H1 (cell line): ENCODE data around the gene PASK. TPM values are rescaled to one million over a fixed set of nuclear protein-coding genes. Genes with fewer than 3 reads are reported as not detected.

Source experiments
- CTCF ChIA-PET: fragments of 300-600 bp; sonication (Branson Sonifier 250); formaldehyde crosslinking; loops from one replicate; lab custom pipeline; 2021; ENCODE audit not compliant: partially characterized antibody; lab: Charles Lee
- POLR2A ChIA-PET: fragments of 300-600 bp; sonication (Branson Sonifier 250); formaldehyde crosslinking; loops from one replicate; lab custom pipeline; 2021; ENCODE audit warnings: inconsistent platforms; ENCODE audit not compliant: partially characterized antibody; lab: Charles Lee
- DNase-seq, 2 experiments: peaks; one replicate each; pipeline versions ENCODE4 v3.0.0 to v3.0.0-alpha.2; 2010 to 2022; ENCODE audit warnings: low spot score in 2 of 2, low read depth in 1 of 2, mixed read lengths in 1 of 2
- FAIRE-seq: peaks from 2 replicates; lab custom pipeline; 2011; peaks lifted over from hg19 to GRCh38; lab: Jason Lieb, UNC
- H2AFZ ChIP-seq: 2 replicates; pipeline ENCODE4 v1.8.1; 2012; ENCODE audit warnings: low read length, inconsistent platforms
- H2AK5ac ChIP-seq: 2 replicates; pipeline ENCODE4 v1.6.1; 2013; ENCODE audit warnings: low read depth, low read length
- H2BK120ac ChIP-seq: replicated peaks from 2 replicates; pipeline ENCODE3; 2013; ENCODE audit warnings: low read depth, low read length, inconsistent platforms
- H2BK12ac ChIP-seq: 2 replicates; pipeline ENCODE4 v1.6.1; 2013; ENCODE audit warnings: low read depth, low read length
- H2BK15ac ChIP-seq: 2 replicates; pipeline ENCODE4 v1.6.1; 2013; ENCODE audit warnings: low read length
- H2BK20ac ChIP-seq: 2 replicates; pipeline ENCODE4 v1.6.1; 2013; ENCODE audit warnings: low read length
- H2BK5ac ChIP-seq: 2 replicates; pipeline ENCODE4 v1.6.1; 2013; ENCODE audit warnings: low read depth, low read length
- H3K14ac ChIP-seq: 2 replicates; pipeline ENCODE4 v1.6.1; 2013; ENCODE audit warnings: inconsistent platforms; ENCODE audit not compliant: insufficient read length
- H3K18ac ChIP-seq: 2 replicates; pipeline ENCODE4 v1.6.1; 2013; ENCODE audit warnings: low read length; ENCODE audit errors: extremely low read depth
- H3K23ac ChIP-seq: 2 replicates; pipeline ENCODE4 v1.6.1; 2013; ENCODE audit warnings: inconsistent platforms; ENCODE audit not compliant: insufficient read length
- H3K23me2 ChIP-seq: 2 replicates; pipeline ENCODE4 v1.6.1; 2013; ENCODE audit warnings: low read depth, low read length
- H3K27ac ChIP-seq: 2 replicates; pipeline ENCODE4 v1.6.1; 2011; ENCODE audit warnings: low read depth, low read length, inconsistent platforms
- H3K27me3 ChIP-seq, 4 experiments: replicated peaks in 1 of 4; 1 replicate in 1 of 4; 2 replicates in 3 of 4; pipeline versions ENCODE4 v1.6.1 to v1.8.1; 2011 to 2013; ENCODE audit warnings: low read length in 3 of 4, mild to moderate bottlenecking in 3 of 4, inconsistent platforms in 2 of 4, mixed read lengths in 2 of 4, moderate library complexity in 1 of 4; ENCODE audit not compliant: control insufficient read depth in 3 of 4, insufficient read depth in 3 of 4; ENCODE audit errors: extremely low read depth in 1 of 4
- H3K36me3 ChIP-seq, 4 experiments: 2 replicates each; pipeline versions ENCODE4 v1.6.1 to v1.8.1; 2011 to 2013; ENCODE audit warnings: mild to moderate bottlenecking in 4 of 4, low read length in 3 of 4, moderate library complexity in 2 of 4, control low read depth in 1 of 4, inconsistent platforms in 1 of 4; ENCODE audit not compliant: insufficient read depth in 4 of 4, control insufficient read depth in 2 of 4
- H3K4ac ChIP-seq: replicated peaks from 2 replicates; pipeline ENCODE3; 2013; ENCODE audit warnings: low read length, low read depth, mixed read lengths, inconsistent platforms; ENCODE audit not compliant: insufficient read length
- H3K4me1 ChIP-seq, 4 experiments: replicated peaks in 1 of 4; 1 replicate in 1 of 4; 2 replicates in 3 of 4; pipeline versions ENCODE4 v1.6.1 to v1.8.1; 2011 to 2013; ENCODE audit warnings: low read length in 3 of 4, inconsistent platforms in 2 of 4, mixed read lengths in 1 of 4; ENCODE audit not compliant: insufficient read depth in 4 of 4, control insufficient read depth in 3 of 4
- H3K4me2 ChIP-seq, 2 experiments: 2 replicates each; pipeline versions ENCODE4 v1.6.1 to v1.8.1; 2011 to 2013; ENCODE audit warnings: low read depth in 2 of 2, low read length in 2 of 2, control low read depth in 1 of 2, inconsistent platforms in 1 of 2, mild to moderate bottlenecking in 1 of 2; ENCODE audit not compliant: insufficient read depth in 1 of 2
- H3K4me3 ChIP-seq, 4 experiments: fragments of 200-600, 300-600 bp in 1 of 4; sonication (generic), shearing (Covaris generic), sonication (Bioruptor Twin) in 1 of 4; 2 replicates each; pipeline versions ENCODE4 v1.5.1 to v1.8.1; 2011 to 2016; ENCODE audit warnings: low read length in 4 of 4, low read depth in 3 of 4, control low read depth in 2 of 4, inconsistent platforms in 2 of 4, mild to moderate bottlenecking in 2 of 4, mixed read lengths in 1 of 4, moderate library complexity in 1 of 4; ENCODE audit not compliant: insufficient read depth in 2 of 4; ENCODE audit errors: extremely low read depth in 1 of 4
- H3K56ac ChIP-seq: replicated peaks from 2 replicates; pipeline ENCODE3; 2013; ENCODE audit warnings: low read depth, mild to moderate bottlenecking, mixed read lengths, low read length, inconsistent platforms; ENCODE audit not compliant: insufficient read length
- H3K79me1 ChIP-seq: 2 replicates; pipeline ENCODE4 v1.6.1; 2013; ENCODE audit warnings: low read depth, low read length, control low read depth
- H3K79me2 ChIP-seq, 2 experiments: 2 replicates each; pipeline versions ENCODE4 v1.6.1 to v1.8.1; 2012 to 2013; ENCODE audit warnings: low read length in 2 of 2, mild to moderate bottlenecking in 2 of 2, inconsistent platforms in 1 of 2; ENCODE audit not compliant: insufficient read depth in 2 of 2, control insufficient read depth in 1 of 2
- H3K9ac ChIP-seq, 4 experiments: replicated peaks in 1 of 4; 1 replicate in 1 of 4; 2 replicates in 3 of 4; pipeline versions ENCODE4 v1.6.1 to v1.8.1; 2011 to 2013; ENCODE audit warnings: low read depth in 3 of 4, low read length in 3 of 4, control low read depth in 2 of 4, mild to moderate bottlenecking in 2 of 4, moderate library complexity in 2 of 4, inconsistent platforms in 1 of 4; ENCODE audit errors: extremely low read depth in 1 of 4
- H3K9me3 ChIP-seq, 2 experiments: 2 replicates each; pipeline versions ENCODE4 v1.6.1 to v1.8.1; 2012 to 2013; ENCODE audit warnings: mild to moderate bottlenecking in 2 of 2, moderate library complexity in 2 of 2, control low read depth in 1 of 2, inconsistent platforms in 1 of 2, low read depth in 1 of 2, low read length in 1 of 2, mixed read lengths in 1 of 2; ENCODE audit not compliant: insufficient read depth in 2 of 2
- H4K20me1 ChIP-seq, 2 experiments: replicated peaks in 1 of 2; 2 replicates each; pipeline versions ENCODE3 to v1.8.1; 2011 to 2013; ENCODE audit warnings: inconsistent platforms in 2 of 2, low read length in 2 of 2, mild to moderate bottlenecking in 1 of 2; ENCODE audit not compliant: insufficient read depth in 2 of 2, control insufficient read depth in 1 of 2
- H4K5ac ChIP-seq: 2 replicates; pipeline ENCODE4 v1.6.1; 2013; ENCODE audit warnings: low read length, low read depth, mixed read lengths, inconsistent platforms; ENCODE audit not compliant: insufficient read length
- H4K8ac ChIP-seq: 2 replicates; pipeline ENCODE4 v1.8.0; 2013; ENCODE audit warnings: mild to moderate bottlenecking, moderate library complexity, low read length, inconsistent platforms; ENCODE audit not compliant: insufficient read depth; ENCODE audit errors: extremely low read depth
- H4K91ac ChIP-seq: replicated peaks from 2 replicates; pipeline ENCODE3; 2013; ENCODE audit warnings: low read length, mixed read lengths, inconsistent platforms; ENCODE audit not compliant: insufficient read length
- BCL11A ChIP-seq, 2 experiments: IDR thresholded peaks; one replicate each; pipeline ENCODE4 v1.6.1; 2011; ENCODE audit warnings: low read depth in 2 of 2, low read length in 2 of 2, mild to moderate bottlenecking in 2 of 2
- BRCA1 ChIP-seq: IDR thresholded peaks from 2 replicates; pipeline ENCODE4 v1.6.1; 2012; ENCODE audit warnings: low read depth, low read length, improper control_type of control experiment
- CBX5 ChIP-seq: fragments of 300-800, 300-1000 bp; sonication (generic); IDR thresholded peaks from 2 replicates; pipeline ENCODE4 v1.7.1; 2016; ENCODE audit warnings: antibody characterized with exemption, low read length, low read depth
- CBX8 ChIP-seq: fragments of 300-800, 300-1000 bp; sonication (generic); IDR thresholded peaks from 2 replicates; pipeline ENCODE4 v1.7.1; 2016; ENCODE audit warnings: low read depth, low read length, borderline replicate concordance
- CHD2 ChIP-seq: IDR thresholded peaks from 2 replicates; pipeline ENCODE4 v1.6.1; 2012; ENCODE audit warnings: low read length, improper control_type of control experiment
- E2F6 ChIP-seq: IDR thresholded peaks from 2 replicates; pipeline ENCODE4 v1.6.1; 2012; ENCODE audit warnings: inconsistent platforms
- KDM1A ChIP-seq: fragments of 200-600, 300-600 bp; sonication (generic); IDR thresholded peaks from 2 replicates; pipeline ENCODE4 v1.7.1; 2016; ENCODE audit warnings: mild to moderate bottlenecking, low read length, borderline replicate concordance
- KDM5A ChIP-seq: fragments of 200-600 bp; IDR thresholded peaks from 2 replicates; pipeline ENCODE4 v1.7.1; 2012; ENCODE audit warnings: mild to moderate bottlenecking, low read length, inconsistent platforms, mixed read lengths
- SAP30 ChIP-seq: fragments of 300-600 bp; sonication (generic); IDR thresholded peaks from 2 replicates; pipeline ENCODE4 v1.7.1; 2012; ENCODE audit warnings: low read length, moderate library complexity, mild to moderate bottlenecking, inconsistent platforms; ENCODE audit not compliant: insufficient read depth, insufficient replicate concordance
- SP2 ChIP-seq: IDR thresholded peaks from 2 replicates; pipeline ENCODE4 v1.6.1; 2012; ENCODE audit warnings: mild to moderate bottlenecking, low read length, inconsistent platforms
- WGBS, 2 experiments: shearing (Covaris generic) in 1 of 2; methylation state at CpG; one replicate each; pipeline versions ENCODE4 v1.1.6 to v1.1.7; 2013 to 2015; ENCODE audit warnings: low lambda C conversion rate in 2 of 2, mixed read lengths in 2 of 2, inconsistent platforms in 1 of 2, low coverage in 1 of 2, missing lambda C conversion rate in 1 of 2; ENCODE audit not compliant: insufficient replicate concordance in 2 of 2, insufficient coverage in 1 of 2, insufficient read length in 1 of 2; ENCODE audit errors: extremely low coverage in 1 of 2, missing lambda C conversion rate in 1 of 2; 5-methylcytosine and 5-hydroxymethylcytosine counted together
- polyA plus RNA-seq, 7 experiments: library from polyadenylated mRNA; depleted of rRNA in 3 of 7; stranded (reverse) in 5 of 7; unstranded in 2 of 7; fragments of >200 nt in 5 of 7; fragments of 200-250 nt in 2 of 7; gene quantifications; 1 replicate in 5 of 7; 2 replicates in 1 of 7; 4 replicates in 1 of 7; pipeline versions ENCODE4 v1.2.1 to v1.2.3, GENCODE V29; 2011 to 2013; ENCODE audit warnings: missing spikeins in 2 of 7, mixed read lengths in 2 of 7
- total RNA-seq: library from RNA; stranded (reverse); fragmentation: NEBNext Ultra II Directional; extraction: Animal tissue kit (Norgen Biotek cat#: 25700); gene quantifications from 2 replicates; pipeline ENCODE4 v1.2.1, GENCODE V29; 2021
- TF ChIP-seq, protein P1 (sequence below): IDR thresholded peaks from 2 replicates; pipeline ENCODE4 v1.6.1; 2012; ENCODE audit warnings: low read length, inconsistent platforms

Gene PASK
- total and polyA plus RNA-seq, 2 of the 8 experiments (the other 6 are each of a cell fraction or from before 2014, with no cell fraction given), result 20.5 to 66.1 TPM

GRCh38 chr2:241146286-241146685 is 3.0 kb downstream of the PASK start:
- H2BK120ac ChIP-seq, result no peak overlapping the region
- ChIA-PET CTCF (interaction anchor here (0.6 kb wide), 1 partner anchor 70 kb away, joined by 3 read pairs; no protein-coding TSS in a partner anchor), POLR2A (interaction anchor here (0.7 kb wide), 1 partner anchor 28 kb away, joined by 3 read pairs; no protein-coding TSS in a partner anchor)
- H3K56ac ChIP-seq, result no peak overlapping the region
- H3K18ac ChIP-seq, result no peak overlapping the region
- peaks cover 0 to 17% of the 10 kb centered on the region in 2 experiments for H4K20me1 ChIP-seq
- peaks cover 4 to 33% of the 10 kb centered on the region in 2 experiments; a peak in 3 of 4 replicates for H3K79me2 ChIP-seq
- 78% methylated on average over 4 of the region's 4 CpGs; no CpG with 5 or more reads in 1 of the 2 experiments for WGBS, 2 experiments
- H2BK15ac ChIP-seq, result no peak overlapping the region
- peaks cover 0 to 3% (median 2%) of the 10 kb centered on the region in 4 experiments; a peak in 1 of 7 replicates for H3K27me3 ChIP-seq
- peaks cover 0 to 8% (median 6%) of the 10 kb centered on the region in 4 experiments; a peak in 6 of 7 replicates for H3K4me1 ChIP-seq
- no peak overlapping the region for H3K4me2 ChIP-seq
- peaks cover 9% of the 10 kb centered on the region; the same call in 1 of the 2 replicates for H3K23me2 ChIP-seq
- H3K14ac ChIP-seq, result no peak overlapping the region
- no peak overlapping the region for H2AFZ ChIP-seq
- peaks cover 13% of the 10 kb centered on the region for H3K79me1 ChIP-seq
- no peak overlapping the region for H3K4me3 ChIP-seq
- H2BK12ac ChIP-seq, result no peak overlapping the region
- no peak overlapping the region for H2AK5ac ChIP-seq
- no peak overlapping the region for H2BK20ac ChIP-seq
- H3K4ac ChIP-seq, result no peak overlapping the region
- DNase-seq (no peak), FAIRE-seq (no peak)
- no peaks in the 10 kb centered on the region for H3K9me3 ChIP-seq
- no peak overlapping the region for H4K5ac ChIP-seq
- no peak overlapping the region for H2BK5ac ChIP-seq
- H3K27ac ChIP-seq, result no peak overlapping the region
- H3K23ac ChIP-seq, result no peak overlapping the region
- H4K91ac ChIP-seq, result no peak overlapping the region
- H4K8ac ChIP-seq, result no peak overlapping the region
- no peaks in the 10 kb centered on the region for H3K36me3 ChIP-seq
- H3K9ac ChIP-seq, result no peak overlapping the region
- TF ChIP-seq E2F6, result no peak
- no peak for TF ChIP-seq SAP30
- TF ChIP-seq CBX5, result no peak
- no peak for TF ChIP-seq CHD2
- no peak for TF ChIP-seq BRCA1
- TF ChIP-seq KDM5A, result no peak
- TF ChIP-seq CBX8, result no peak
- TF ChIP-seq, protein P1, sequence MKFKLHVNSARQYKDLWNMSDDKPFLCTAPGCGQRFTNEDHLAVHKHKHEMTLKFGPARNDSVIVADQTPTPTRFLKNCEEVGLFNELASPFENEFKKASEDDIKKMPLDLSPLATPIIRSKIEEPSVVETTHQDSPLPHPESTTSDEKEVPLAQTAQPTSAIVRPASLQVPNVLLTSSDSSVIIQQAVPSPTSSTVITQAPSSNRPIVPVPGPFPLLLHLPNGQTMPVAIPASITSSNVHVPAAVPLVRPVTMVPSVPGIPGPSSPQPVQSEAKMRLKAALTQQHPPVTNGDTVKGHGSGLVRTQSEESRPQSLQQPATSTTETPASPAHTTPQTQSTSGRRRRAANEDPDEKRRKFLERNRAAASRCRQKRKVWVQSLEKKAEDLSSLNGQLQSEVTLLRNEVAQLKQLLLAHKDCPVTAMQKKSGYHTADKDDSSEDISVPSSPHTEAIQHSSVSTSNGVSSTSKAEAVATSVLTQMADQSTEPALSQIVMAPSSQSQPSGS, result no peak
- TF ChIP-seq BCL11A (IDR thresholded peaks at IDR 0.05; ENCODE audit: low read depth in 2 of 2, low read length in 2 of 2), result no peak
- TF ChIP-seq KDM1A, result no peak
- no peak for TF ChIP-seq SP2
